ENCODE results near the gene NEMP2.
A peak's percentile ranks its signal among the peaks of the same experiment; 100 is the strongest.

Gene NEMP2

GRCh38 chr2:190533175-190533967, 1.2 kb downstream of the NEMP2 start:
- no peaks in the 10 kb centered on the region for H3K27me3 ChIP-seq (ENCODE audit: insufficient read depth, low read length)
- TF ChIP-seq CTCF (IDR thresholded peaks at IDR 0.05; ENCODE audit: low read length) (no peak), EZH2 (IDR thresholded peaks at IDR 0.05; ENCODE audit: borderline replicate concordance, low read length) (no peak)
- peaks cover 33% of the 10 kb centered on the region for H3K4me1 ChIP-seq (ENCODE audit: insufficient read depth, low read length, severe bottlenecking)
- H3K4me3 ChIP-seq (ENCODE audit: low read depth, low read length, poor library complexity, severe bottlenecking) = peak overlapping the region; percentile 72
- no peaks in the 10 kb centered on the region for H3K79me2 ChIP-seq (ENCODE audit: insufficient read depth, low read length)
- peak overlapping the region; percentile 53; the same call in 1 of the 2 replicates for H2AFZ ChIP-seq (ENCODE audit: low read length)
- H3K36me3 ChIP-seq (ENCODE audit: insufficient read depth, low read length) = peaks cover 6% of the 10 kb centered on the region; the same call in 1 of the 2 replicates
- H3F3A ChIP-seq (ENCODE audit: insufficient read depth, low read length) = no peaks in the 10 kb centered on the region
- peak overlapping the region; percentile 79 for H3K9ac ChIP-seq (ENCODE audit: low read length)
- no peaks in the 10 kb centered on the region for H3K9me2 ChIP-seq (ENCODE audit: low read depth, low read length)
- peak overlapping the region; percentile 65 for H3K27ac ChIP-seq (ENCODE audit: low read depth, low read length, poor library complexity, severe bottlenecking)
- peak overlapping the region; percentile 82 for H3K4me2 ChIP-seq (ENCODE audit: low read length)
- peaks cover 4% of the 10 kb centered on the region for H3K9me3 ChIP-seq (ENCODE audit: low read length)
- no peaks in the 10 kb centered on the region for H4K20me1 ChIP-seq (ENCODE audit: insufficient read depth, low read length)

- H3K27ac ChIP-seq (ENCODE audit: low read depth, low read length, poor library complexity, severe bottlenecking) = no peak overlapping the region
- H3K79me2 ChIP-seq (ENCODE audit: insufficient read depth, low read length) = no peaks in the 10 kb centered on the region
- TF ChIP-seq EZH2 (IDR thresholded peaks at IDR 0.05; ENCODE audit: borderline replicate concordance, low read length) (no peak), CTCF (IDR thresholded peaks at IDR 0.05; ENCODE audit: low read length) (no peak)
- peaks cover 38% of the 10 kb centered on the region for H3K4me1 ChIP-seq (ENCODE audit: insufficient read depth, low read length, severe bottlenecking)
- H2AFZ ChIP-seq (ENCODE audit: low read length) = no peak overlapping the region
- H3F3A ChIP-seq (ENCODE audit: insufficient read depth, low read length) = no peaks in the 10 kb centered on the region
- H3K4me2 ChIP-seq (ENCODE audit: low read length) = peak overlapping the region; percentile 82
- H3K4me3 ChIP-seq (ENCODE audit: low read depth, low read length, poor library complexity, severe bottlenecking) = peak overlapping the region; percentile 72
- H3K36me3 ChIP-seq (ENCODE audit: insufficient read depth, low read length) = peaks cover 6% of the 10 kb centered on the region; the same call in 1 of the 2 replicates
- no peak overlapping the region; the same call in 1 of the 2 replicates for H3K9ac ChIP-seq (ENCODE audit: low read length)
- H3K9me3 ChIP-seq (ENCODE audit: low read length) = peaks cover 4% of the 10 kb centered on the region; the same call in 1 of the 2 replicates
- H3K27me3 ChIP-seq (ENCODE audit: insufficient read depth, low read length) = no peaks in the 10 kb centered on the region
- no peaks in the 10 kb centered on the region for H4K20me1 ChIP-seq (ENCODE audit: insufficient read depth, low read length)
- H3K9me2 ChIP-seq (ENCODE audit: low read depth, low read length) = no peaks in the 10 kb centered on the region
These were observed 1.9 kb downstream of the NEMP2 start for GRCh38 chr2:190532581-190532980.

- no peak overlapping the region for H3K27ac ChIP-seq (ENCODE audit: low read depth, low read length, poor library complexity, severe bottlenecking)
- no peaks in the 10 kb centered on the region for H3K9me2 ChIP-seq (ENCODE audit: low read depth, low read length)
- no peaks in the 10 kb centered on the region for H4K20me1 ChIP-seq (ENCODE audit: insufficient read depth, low read length)
- H3K4me2 ChIP-seq (ENCODE audit: low read length) = no peak overlapping the region
- no peak overlapping the region for H3K4me3 ChIP-seq (ENCODE audit: low read depth, low read length, poor library complexity, severe bottlenecking)
- H3K27me3 ChIP-seq (ENCODE audit: insufficient read depth, low read length) = no peaks in the 10 kb centered on the region
- no peaks in the 10 kb centered on the region for H3F3A ChIP-seq (ENCODE audit: insufficient read depth, low read length)
- no peak overlapping the region for H3K9ac ChIP-seq (ENCODE audit: low read length)
- peaks cover 42% of the 10 kb centered on the region for H3K4me1 ChIP-seq (ENCODE audit: insufficient read depth, low read length, severe bottlenecking)
- TF ChIP-seq EZH2 (IDR thresholded peaks at IDR 0.05; ENCODE audit: borderline replicate concordance, low read length) (no peak), CTCF (IDR thresholded peaks at IDR 0.05; ENCODE audit: low read length) (no peak)
- H3K36me3 ChIP-seq (ENCODE audit: insufficient read depth, low read length) = no peaks in the 10 kb centered on the region
- H3K79me2 ChIP-seq (ENCODE audit: insufficient read depth, low read length) = no peaks in the 10 kb centered on the region
- no peaks in the 10 kb centered on the region for H3K9me3 ChIP-seq (ENCODE audit: low read length)
- H2AFZ ChIP-seq (ENCODE audit: low read length) = no peak overlapping the region
These were observed 4.1 kb downstream of the NEMP2 start for GRCh38 chr2:190530248-190530900.

All from OCI-LY1 (cell line).